NT2/D1 (cell line): ENCODE measurements around the gene ZNF670.

Experiments used
- SUZ12 ChIP-seq: IDR thresholded peaks from 2 replicates; pipeline ENCODE4 v1.6.1; 2011; ENCODE audit not compliant: insufficient read length, insufficient read depth; ENCODE audit errors: extremely low read depth
- YY1 ChIP-seq: IDR thresholded peaks from 2 replicates; pipeline ENCODE4 v1.6.1; 2011; ENCODE audit not compliant: insufficient read length, insufficient read depth

DNA sequence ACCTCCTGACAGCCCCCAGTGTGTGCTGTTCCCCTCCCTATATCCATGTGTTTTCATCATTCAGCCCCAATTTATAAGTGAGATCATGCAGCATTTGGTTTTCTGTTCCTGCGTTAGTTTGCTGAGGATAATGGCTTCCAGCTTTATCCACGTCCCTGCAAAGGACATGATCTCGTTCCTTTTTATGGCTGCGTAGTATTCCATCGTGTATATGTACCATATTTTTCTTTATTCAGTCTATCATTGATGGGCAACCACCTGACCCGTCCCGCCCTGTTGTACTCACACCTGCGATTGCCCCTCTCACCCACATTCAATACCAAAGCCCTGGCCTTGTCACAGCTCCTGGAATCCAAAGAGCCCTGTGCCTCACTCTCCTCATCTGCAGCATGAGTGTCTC lies 6.2 kb upstream of the ZNF670 start:
- TF ChIP-seq YY1 (no peak), SUZ12 (no peak)
